ENCODE data around the gene REV1. TPM values are rescaled to one million over a fixed set of nuclear protein-coding genes. Genes with fewer than 3 reads are reported as not detected.

Gene REV1
- total and polyA plus RNA-seq, 2 of the 13 experiments (the other 11 are each of a cell fraction or from before 2014, with no cell fraction given) = 49.1 to 71.8 TPM

DNA sequence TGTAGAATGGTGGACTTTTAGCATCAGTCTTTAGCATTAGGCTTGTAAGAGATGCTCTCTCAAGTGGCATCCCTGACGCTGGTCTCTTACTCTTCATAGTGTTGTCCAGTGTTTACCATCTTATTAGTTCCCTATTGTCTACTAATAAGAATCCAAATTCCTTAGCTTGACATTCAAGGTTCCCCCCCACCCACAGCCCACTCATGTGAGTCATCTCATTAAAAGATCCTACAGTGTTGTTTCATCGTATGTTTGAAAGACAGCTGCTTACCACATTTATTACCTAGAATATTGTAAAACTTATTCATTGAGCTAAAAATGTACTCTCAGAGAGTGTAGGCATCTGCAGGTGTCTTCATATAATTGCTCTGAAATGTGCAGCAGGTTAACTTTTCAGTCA lies 124.2 kb downstream of the REV1 start:
- Histone ChIP-seq H3K36me3 (replicated peaks in 1 of 2; ENCODE audit: control insufficient read depth in 1 of 2, insufficient read depth in 2 of 2, low read length in 2 of 2) (peaks cover 23 to 83% of the 10 kb centered on the region in 2 experiments), H3K9ac (ENCODE audit: insufficient read depth, low read depth, low read length) (no peak overlapping the region), H3K79me2 (ENCODE audit: insufficient read depth, low read length) (no peaks in the 10 kb centered on the region), H3K27ac (ENCODE audit: extremely low read length, insufficient read depth, low read length) (no peak overlapping the region), H2AFZ (ENCODE audit: low read length) (no peak overlapping the region), H4K20me1 (ENCODE audit: insufficient read depth, low read length) (no peaks in the 10 kb centered on the region), H3K9me3 (ENCODE audit: low read length) (no peaks in the 10 kb centered on the region), H3K27me3 (ENCODE audit: control insufficient read depth in 1 of 2, insufficient read depth in 2 of 2, low read length in 2 of 2) (no peaks in the 10 kb centered on the region), H3K4me2 (ENCODE audit: low read depth, low read length) (no peak overlapping the region), H3K4me3 (replicated peaks in 1 of 3; ENCODE audit: insufficient read depth in 1 of 3, low read depth in 2 of 3, low read length in 3 of 3) (no peak overlapping the region), H3K4me1 (ENCODE audit: insufficient read depth, low read length) (no peaks in the 10 kb centered on the region)
- intact Hi-C loops (cut with micrococcal nuclease; ENCODE audit: unreplicated experiment) = no loop called here
- no TSS peak for BruUV-seq (replicated peaks)
- no peak for TF ChIP-seq ZNF878 (CRISPR knock-in tag; IDR thresholded peaks at IDR 0.05)
- no peak for TF ChIP-seq CBX2 (IDR thresholded peaks at IDR 0.05; ENCODE audit: low read depth, low read length)
- TF ChIP-seq CBX2 (CRISPR knock-in tag; IDR thresholded peaks at IDR 0.05; ENCODE audit: low read depth) = no peak
- no peak for TF ChIP-seq CBX5 (CRISPR knock-in tag; IDR thresholded peaks at IDR 0.05; ENCODE audit: borderline replicate concordance)
- TF ChIP-seq SP1 (IDR thresholded peaks at IDR 0.05) = no peak
- no peak for TF ChIP-seq SP1 (CRISPR knock-in tag; IDR thresholded peaks at IDR 0.05)
- TF ChIP-seq, protein P1, sequence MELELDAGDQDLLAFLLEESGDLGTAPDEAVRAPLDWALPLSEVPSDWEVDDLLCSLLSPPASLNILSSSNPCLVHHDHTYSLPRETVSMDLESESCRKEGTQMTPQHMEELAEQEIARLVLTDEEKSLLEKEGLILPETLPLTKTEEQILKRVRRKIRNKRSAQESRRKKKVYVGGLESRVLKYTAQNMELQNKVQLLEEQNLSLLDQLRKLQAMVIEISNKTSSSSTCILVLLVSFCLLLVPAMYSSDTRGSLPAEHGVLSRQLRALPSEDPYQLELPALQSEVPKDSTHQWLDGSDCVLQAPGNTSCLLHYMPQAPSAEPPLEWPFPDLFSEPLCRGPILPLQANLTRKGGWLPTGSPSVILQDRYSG (CRISPR knock-in tag; IDR thresholded peaks at IDR 0.05) = no peak
- no peak for TF ChIP-seq ZMYM2 (CRISPR knock-in tag; IDR thresholded peaks at IDR 0.05)
- no peak for TF ChIP-seq ISX (CRISPR knock-in tag; conservative IDR thresholded peaks at IDR 0.05)
- TF ChIP-seq, protein P2, sequence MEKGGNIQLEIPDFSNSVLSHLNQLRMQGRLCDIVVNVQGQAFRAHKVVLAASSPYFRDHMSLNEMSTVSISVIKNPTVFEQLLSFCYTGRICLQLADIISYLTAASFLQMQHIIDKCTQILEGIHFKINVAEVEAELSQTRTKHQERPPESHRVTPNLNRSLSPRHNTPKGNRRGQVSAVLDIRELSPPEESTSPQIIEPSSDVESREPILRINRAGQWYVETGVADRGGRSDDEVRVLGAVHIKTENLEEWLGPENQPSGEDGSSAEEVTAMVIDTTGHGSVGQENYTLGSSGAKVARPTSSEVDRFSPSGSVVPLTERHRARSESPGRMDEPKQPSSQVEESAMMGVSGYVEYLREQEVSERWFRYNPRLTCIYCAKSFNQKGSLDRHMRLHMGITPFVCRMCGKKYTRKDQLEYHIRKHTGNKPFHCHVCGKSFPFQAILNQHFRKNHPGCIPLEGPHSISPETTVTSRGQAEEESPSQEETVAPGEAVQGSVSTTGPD (CRISPR knock-in tag; IDR thresholded peaks at IDR 0.05) = no peak
- no peak for TF ChIP-seq ZNF598 (CRISPR knock-in tag; IDR thresholded peaks at IDR 0.05; ENCODE audit: borderline replicate concordance)
- no peak for ATAC-seq
- in situ Hi-C loops (cut with HindIII; ENCODE audit: extremely low pct_ligation_motif_present, low pct_unique_long_range_greater_than_20kb) = no loop called here
- WGBS (ENCODE audit: low lambda C conversion rate) = 73% methylated on average over 2 of the region's 2 CpGs
- no peak for FAIRE-seq
- ChIA-PET POLR2A (interaction anchor here (1.2 to 1.4 kb wide), 2 partner anchors 29 to 211 kb away, joined by 3 read pairs; partner anchors contain the start of genes EIF5B, LIPT1 and TSGA10), CTCF (ENCODE audit: low intra/inter-chr PET ratio, low total read pairs) (no interaction called here)
- no peak for DNase-seq (ENCODE audit: low spot score)
